WERI-Rb-1 (cell line): ENCODE results near the gene DYNLRB1.

Experiments used
- DNase-seq: peaks from one replicate; pipeline ENCODE4 v3.0.0-alpha.2; 2020
- H3K27ac ChIP-seq: fragments of 250-450 bp; sonication (Bioruptor Pico); 2 replicates; pipeline ENCODE4 v1.5.1; 2020; ENCODE audit warnings: mild to moderate bottlenecking, moderate library complexity
- H3K27me3 ChIP-seq: fragments of 250-450 bp; sonication (Bioruptor Pico); 2 replicates; pipeline ENCODE4 v1.5.1; 2021; ENCODE audit warnings: mild to moderate bottlenecking, low read depth, moderate library complexity; ENCODE audit not compliant: insufficient read depth, severe bottlenecking
- H3K36me3 ChIP-seq: fragments of 250-450 bp; sonication (Bioruptor Pico); 2 replicates; pipeline ENCODE4 v1.5.1; 2020; ENCODE audit warnings: mild to moderate bottlenecking, moderate library complexity
- H3K4me3 ChIP-seq: 2 replicates; pipeline ENCODE4 v1.5.1; 2011; ENCODE audit warnings: low read depth, mild to moderate bottlenecking, control low read depth, low read length
- H3K9me3 ChIP-seq: fragments of 250-450 bp; sonication (Bioruptor Pico); 2 replicates; pipeline ENCODE4 v1.5.1; 2021; ENCODE audit warnings: mild to moderate bottlenecking, moderate library complexity; ENCODE audit not compliant: severe bottlenecking
- TF ChIP-seq, protein P1 (sequence below): IDR thresholded peaks from 2 replicates; pipeline ENCODE4 v1.5.1; 2011; ENCODE audit warnings: low read depth, mild to moderate bottlenecking, control low read depth, inconsistent platforms, low read length

DYNLRB1 gene

DNA sequence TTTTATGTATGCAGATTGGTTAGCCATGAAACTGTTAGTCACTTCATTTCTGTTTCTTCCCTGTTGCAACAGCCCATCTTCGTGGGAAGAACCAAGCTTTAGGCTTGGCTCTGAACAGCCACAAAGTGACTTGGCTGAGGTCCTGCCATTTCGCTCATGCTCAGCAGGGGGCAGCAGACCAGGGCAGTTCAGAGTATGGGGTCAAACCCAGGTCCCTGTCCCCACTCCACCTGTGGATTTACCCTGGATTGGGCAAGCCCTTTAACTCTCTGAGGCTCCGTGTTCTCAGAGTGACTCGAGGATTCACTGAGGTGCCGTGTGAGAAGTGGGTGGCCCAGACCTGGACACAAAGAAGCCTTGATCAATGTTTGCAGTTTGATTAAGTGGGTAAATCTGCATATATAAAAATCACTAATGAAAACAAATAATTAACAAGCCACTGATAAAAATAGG, 22.5 kb downstream of the DYNLRB1 start:
- Histone ChIP-seq H3K27ac (no peak overlapping the region), H3K4me3 (no peak overlapping the region), H3K27me3 (no peaks in the 10 kb centered on the region), H3K36me3 (peaks cover 66% of the 10 kb centered on the region), H3K9me3 (no peaks in the 10 kb centered on the region)
- TF ChIP-seq, protein P1, sequence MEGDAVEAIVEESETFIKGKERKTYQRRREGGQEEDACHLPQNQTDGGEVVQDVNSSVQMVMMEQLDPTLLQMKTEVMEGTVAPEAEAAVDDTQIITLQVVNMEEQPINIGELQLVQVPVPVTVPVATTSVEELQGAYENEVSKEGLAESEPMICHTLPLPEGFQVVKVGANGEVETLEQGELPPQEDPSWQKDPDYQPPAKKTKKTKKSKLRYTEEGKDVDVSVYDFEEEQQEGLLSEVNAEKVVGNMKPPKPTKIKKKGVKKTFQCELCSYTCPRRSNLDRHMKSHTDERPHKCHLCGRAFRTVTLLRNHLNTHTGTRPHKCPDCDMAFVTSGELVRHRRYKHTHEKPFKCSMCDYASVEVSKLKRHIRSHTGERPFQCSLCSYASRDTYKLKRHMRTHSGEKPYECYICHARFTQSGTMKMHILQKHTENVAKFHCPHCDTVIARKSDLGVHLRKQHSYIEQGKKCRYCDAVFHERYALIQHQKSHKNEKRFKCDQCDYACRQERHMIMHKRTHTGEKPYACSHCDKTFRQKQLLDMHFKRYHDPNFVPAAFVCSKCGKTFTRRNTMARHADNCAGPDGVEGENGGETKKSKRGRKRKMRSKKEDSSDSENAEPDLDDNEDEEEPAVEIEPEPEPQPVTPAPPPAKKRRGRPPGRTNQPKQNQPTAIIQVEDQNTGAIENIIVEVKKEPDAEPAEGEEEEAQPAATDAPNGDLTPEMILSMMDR: peak; percentile 94
- peak; percentile 84 for DNase-seq

DNA sequence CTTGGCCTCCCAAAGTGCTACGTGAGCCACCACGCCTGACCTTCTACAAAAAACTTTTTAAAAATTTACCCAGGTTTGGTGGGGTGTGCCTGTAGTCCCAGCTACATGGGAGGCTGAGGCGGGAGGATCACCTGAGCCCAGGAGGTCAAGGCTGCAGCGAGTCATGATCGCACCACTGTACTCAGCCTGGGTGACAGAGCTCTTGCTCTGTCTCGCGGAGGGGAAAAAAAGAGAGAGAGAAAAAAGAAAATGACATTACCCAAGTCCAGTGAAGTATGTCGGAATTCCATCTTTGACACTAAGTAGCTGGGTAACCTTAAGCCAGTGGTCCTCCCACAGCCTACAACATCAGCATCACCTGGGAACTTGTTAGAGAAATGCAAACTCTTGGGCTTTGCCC, 23.5 kb downstream of the DYNLRB1 start:
- no peak overlapping the region for H3K4me3 ChIP-seq
- no peak for DNase-seq
- TF ChIP-seq, protein P1: no peak
- H3K27me3 ChIP-seq: no peaks in the 10 kb centered on the region
- H3K36me3 ChIP-seq: peaks cover 57% of the 10 kb centered on the region
- no peak overlapping the region for H3K27ac ChIP-seq
- no peaks in the 10 kb centered on the region for H3K9me3 ChIP-seq

DNA sequence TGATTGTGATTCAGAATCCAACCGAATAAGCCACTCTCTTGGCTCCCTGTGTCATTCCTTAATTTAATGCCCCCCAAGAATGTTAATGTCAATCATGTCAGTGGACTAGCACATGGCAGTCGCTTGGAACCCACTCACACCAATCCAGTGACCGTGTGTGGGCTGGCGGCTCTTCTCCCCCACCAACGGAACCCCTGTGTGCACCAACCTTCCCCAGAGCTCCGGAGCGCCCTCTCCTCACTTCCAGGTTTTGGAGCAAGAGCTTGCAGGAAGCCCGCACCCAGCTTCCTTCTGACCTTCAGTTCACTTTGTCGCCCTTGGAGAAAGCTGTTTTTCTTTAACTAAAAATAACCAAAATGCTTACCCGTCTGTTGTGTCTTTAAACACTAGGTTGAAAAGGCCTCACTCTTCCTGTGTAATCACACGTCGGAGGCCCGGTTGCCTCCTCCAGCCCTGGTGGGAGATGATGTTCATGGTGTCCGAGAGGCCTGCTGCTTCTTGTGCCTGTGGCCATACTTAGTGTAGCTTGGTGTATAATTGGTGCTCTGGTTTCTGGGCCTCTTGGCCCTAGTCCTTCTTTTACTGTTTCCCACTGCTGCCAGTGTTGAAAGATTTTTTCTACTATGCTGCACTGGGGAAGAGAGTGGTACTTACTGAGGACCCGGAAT, 24.5 kb downstream of the DYNLRB1 start:
- Histone ChIP-seq H3K27ac (no peak overlapping the region), H3K36me3 (peaks cover 48% of the 10 kb centered on the region), H3K27me3 (no peaks in the 10 kb centered on the region), H3K4me3 (no peak overlapping the region), H3K9me3 (no peaks in the 10 kb centered on the region)
- DNase-seq: no peak
- TF ChIP-seq, protein P1: no peak

DNA sequence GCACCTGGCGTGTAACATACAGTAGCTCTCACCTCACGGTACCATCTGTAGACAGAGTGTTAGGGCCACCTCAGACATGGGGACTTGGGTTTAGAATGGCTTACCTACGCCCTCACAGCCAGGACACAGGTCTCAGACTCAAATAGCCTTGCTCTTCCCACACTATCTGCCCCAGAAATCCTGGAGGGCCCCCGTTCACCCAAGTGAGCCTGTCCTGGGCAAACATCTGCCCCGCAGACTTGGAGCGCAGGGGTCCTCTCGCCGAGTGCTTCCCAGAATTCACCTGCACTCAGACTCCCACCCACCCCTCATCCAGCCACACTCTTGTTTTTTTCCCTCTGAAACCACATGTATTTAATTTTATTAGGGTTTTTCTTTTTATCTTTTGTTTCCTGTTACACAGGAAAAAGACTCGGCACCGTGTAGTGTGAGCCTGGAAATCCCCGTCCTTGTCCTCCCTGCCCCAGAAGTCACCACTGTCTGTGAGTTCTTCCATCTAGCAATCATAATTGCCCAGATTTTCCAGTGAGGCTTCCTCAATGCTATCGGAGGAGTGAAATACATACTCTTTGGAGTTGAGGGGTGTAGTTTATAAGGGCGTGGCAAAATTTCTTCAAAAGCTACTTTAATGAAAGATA, 25.2 kb downstream of the DYNLRB1 start:
- DNase-seq: no peak

DNA sequence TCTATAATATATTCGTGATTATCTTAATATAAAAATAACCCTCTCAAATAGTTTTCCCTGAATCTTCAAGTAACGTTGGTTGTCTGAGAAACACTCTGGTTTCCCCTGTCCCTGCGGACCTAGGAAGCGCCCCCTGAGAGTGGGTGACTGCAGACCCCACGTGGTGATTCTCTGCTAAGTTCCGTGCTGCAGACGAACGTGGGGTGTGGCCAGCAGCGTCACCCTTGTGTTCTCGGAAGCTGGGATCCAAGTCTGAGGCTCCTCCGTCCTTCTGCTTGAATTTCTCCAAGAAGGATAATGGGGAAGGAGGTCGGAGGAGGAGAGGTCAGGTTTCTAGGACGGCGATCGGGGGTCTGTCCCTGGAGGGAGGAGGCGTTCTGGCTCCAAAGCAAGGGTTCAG, 25.7 kb downstream of the DYNLRB1 start:
- peaks cover 39% of the 10 kb centered on the region for H3K36me3 ChIP-seq
- no peak overlapping the region for H3K4me3 ChIP-seq
- H3K9me3 ChIP-seq: no peaks in the 10 kb centered on the region
- DNase-seq: no peak
- TF ChIP-seq, protein P1: no peak
- H3K27me3 ChIP-seq: no peaks in the 10 kb centered on the region
- H3K27ac ChIP-seq: no peak overlapping the region

More for the DNA sequence above, 25.2 kb downstream of the DYNLRB1 start:
- TF ChIP-seq, protein P1: no peak
- Histone ChIP-seq H3K36me3 (peaks cover 41% of the 10 kb centered on the region), H3K27ac (no peak overlapping the region), H3K9me3 (no peaks in the 10 kb centered on the region), H3K4me3 (no peak overlapping the region), H3K27me3 (no peaks in the 10 kb centered on the region)
